ENCODE data around the gene TIMP2.

The TIMP2 gene

GRCh38 chr17:78898075-78898836 is 26.9 kb downstream of the TIMP2 start:
- H3K4me3 ChIP-seq (ENCODE audit: low read depth, low read length) = no peak overlapping the region
- TF ChIP-seq CTCF (conservative IDR thresholded peaks at IDR 0.05; ENCODE audit: low read depth, low read length) = no peak
- DNase-seq (ENCODE audit: low read depth) = no peak

DNA sequence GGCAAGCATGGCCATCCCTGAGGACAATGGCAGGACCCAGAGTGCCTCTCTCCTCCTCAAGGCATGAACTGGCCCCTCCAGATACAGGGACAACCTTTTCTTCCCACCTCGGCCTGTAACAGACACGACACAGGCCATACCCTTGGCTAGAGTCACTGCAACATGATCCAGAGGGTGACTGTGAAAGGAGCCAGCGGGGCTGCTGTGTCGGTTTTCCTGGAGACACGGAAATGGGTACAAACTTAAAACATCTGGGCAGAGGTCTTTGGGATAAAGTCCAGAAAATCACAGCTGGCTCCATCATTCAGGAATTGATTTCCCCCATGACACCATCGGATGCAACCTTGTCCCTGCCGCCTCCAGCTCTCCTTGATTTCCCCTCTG is 27.5 kb downstream of the TIMP2 start:
- H3K4me3 ChIP-seq (ENCODE audit: low read depth, low read length) = no peak overlapping the region
- TF ChIP-seq CTCF (conservative IDR thresholded peaks at IDR 0.05; ENCODE audit: low read depth, low read length) = no peak
- DNase-seq (ENCODE audit: low read depth) = no peak

- no peak for TF ChIP-seq CTCF (conservative IDR thresholded peaks at IDR 0.05; ENCODE audit: low read depth, low read length)
- no peak for DNase-seq (ENCODE audit: low read depth)
- H3K4me3 ChIP-seq (ENCODE audit: low read depth, low read length) = no peak overlapping the region
These were observed 28.1 kb downstream of the TIMP2 start for GRCh38 chr17:78896834-78897663.

DNA sequence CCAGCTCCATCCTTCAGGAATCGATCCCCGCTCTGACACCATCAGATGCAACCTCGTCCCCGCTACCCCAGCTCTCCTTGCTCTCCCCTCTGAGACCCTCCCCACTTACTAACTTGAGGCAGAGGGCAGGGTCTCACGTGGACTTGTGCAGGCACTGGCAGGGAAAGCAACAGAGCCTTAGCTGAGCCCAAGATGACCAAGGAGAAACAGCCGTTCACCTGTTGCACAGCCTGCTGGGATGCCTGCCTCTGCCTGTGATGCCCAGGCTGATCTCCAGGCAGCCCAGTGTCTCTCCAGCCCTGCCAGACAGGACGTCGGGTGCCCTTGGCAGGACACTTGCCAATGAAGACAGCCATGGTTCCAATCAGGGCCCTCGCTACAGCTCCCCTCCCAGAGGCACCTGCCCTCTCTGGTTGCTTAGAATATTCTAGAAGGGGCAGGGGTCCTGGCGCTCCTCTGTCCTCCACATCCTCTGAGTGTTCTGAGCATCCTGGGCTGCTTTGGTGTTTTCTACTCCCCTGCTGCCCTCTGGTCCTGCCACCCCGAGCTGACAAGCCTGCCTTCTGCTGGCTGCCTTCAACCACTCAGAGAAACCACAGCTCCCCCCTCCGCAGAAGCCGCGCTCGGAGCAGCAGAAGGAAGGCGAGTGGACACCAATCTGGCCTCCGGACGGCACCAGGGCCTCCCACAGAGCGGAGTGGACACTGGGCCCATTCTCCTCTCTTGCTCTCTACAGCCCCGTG is 28.9 kb downstream of the TIMP2 start:
- H3K4me3 ChIP-seq (ENCODE audit: low read depth, low read length) = no peak overlapping the region

DNA sequence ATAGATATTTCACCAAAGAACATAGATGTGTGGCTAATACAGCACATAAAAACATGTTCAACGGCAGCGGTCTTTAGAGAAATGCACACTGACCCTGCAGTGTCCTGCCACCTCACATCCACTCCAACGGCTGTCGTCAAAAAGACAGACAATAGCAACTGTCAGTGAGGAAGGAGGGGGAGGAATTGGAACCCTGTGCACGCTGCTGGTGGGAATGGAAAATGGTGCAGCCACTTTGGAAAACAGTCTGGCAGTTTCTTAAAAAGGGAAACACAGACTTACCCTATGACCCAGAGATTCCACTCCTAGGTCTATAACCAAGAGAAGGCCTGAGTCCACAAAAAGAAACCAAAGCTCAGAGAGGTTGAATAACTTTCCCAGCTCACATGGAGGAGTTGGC is 29.9 kb downstream of the TIMP2 start:
- TF ChIP-seq CTCF (conservative IDR thresholded peaks at IDR 0.05; ENCODE audit: low read depth, low read length) = no peak
- H3K4me3 ChIP-seq (ENCODE audit: low read depth, low read length) = no peak overlapping the region
- DNase-seq (ENCODE audit: low read depth) = no peak

More for the DNA sequence above, 28.9 kb downstream of the TIMP2 start:
- DNase-seq (ENCODE audit: low read depth) = no peak
- no peak for TF ChIP-seq CTCF (conservative IDR thresholded peaks at IDR 0.05; ENCODE audit: low read depth, low read length)

GRCh38 chr17:78893684-78894083 is 31.5 kb downstream of the TIMP2 start:
- no peak for TF ChIP-seq CTCF (conservative IDR thresholded peaks at IDR 0.05; ENCODE audit: low read depth, low read length)
- H3K4me3 ChIP-seq (ENCODE audit: low read depth, low read length) = no peak overlapping the region
- no peak for DNase-seq (ENCODE audit: low read depth)

Measured in choroid plexus epithelial cell (primary cell).